Naive thymus-derived CD4-positive, alpha-beta T cell (primary cell): ENCODE data around the gene ZNF213. TPM values are rescaled to one million over a fixed set of nuclear protein-coding genes. Genes with fewer than 3 reads are reported as not detected.

Experiments
- ATAC-seq: fragments of 150-1000 bp; cut with Tn5 transposase; 2 replicates; pipeline ENCODE4 v1.10.0; 2021; ENCODE audit warnings: mild to moderate bottlenecking, moderate library complexity
- CTCF ChIA-PET: fragments of 350-600 bp; sonication (Branson Sonifier 250); formaldehyde crosslinking; loops from one replicate; lab custom pipeline; 2021; ENCODE audit warnings: antibody characterized with exemption; lab: Charles Lee
- POLR2A ChIA-PET: fragments of 350-600 bp; sonication (Branson Sonifier 250); formaldehyde crosslinking; loops from one replicate; lab custom pipeline; 2021; ENCODE audit warnings: antibody characterized with exemption, inconsistent platforms; lab: Charles Lee
- DNase-seq, 9 donors: peaks; one replicate each; pipeline versions ENCODE4 v3.0.0 to v3.0.0-alpha.2; 2020 to 2022; ENCODE audit warnings: mixed read lengths in 1 of 9
- H3K27ac ChIP-seq: one replicate; pipeline ENCODE4 v1.7.0; 2013; ENCODE audit warnings: mild to moderate bottlenecking, low read depth, low read length, moderate library complexity
- H3K27me3 ChIP-seq, 2 donors: one replicate each; pipeline ENCODE4 v1.7.0; 2013; ENCODE audit warnings: low read length in 2 of 2, mild to moderate bottlenecking in 2 of 2, moderate library complexity in 2 of 2; ENCODE audit not compliant: control insufficient read depth in 2 of 2, insufficient read depth in 2 of 2
- H3K36me3 ChIP-seq, 3 experiments: 1 replicate in 2 of 3; 2 replicates in 1 of 3; pipeline ENCODE4 v1.7.0; 2013; ENCODE audit warnings: low read length in 3 of 3, mild to moderate bottlenecking in 3 of 3, moderate library complexity in 1 of 3; ENCODE audit not compliant: insufficient read depth in 3 of 3, control insufficient read depth in 2 of 3
- H3K4me1 ChIP-seq, 2 donors: one replicate each; pipeline ENCODE4 v1.7.0; 2013; ENCODE audit warnings: low read length in 2 of 2, mild to moderate bottlenecking in 2 of 2, moderate library complexity in 1 of 2; ENCODE audit not compliant: control insufficient read depth in 2 of 2, insufficient read depth in 2 of 2
- H3K4me3 ChIP-seq: 2 replicates; pipeline ENCODE4 v1.7.0; 2013; ENCODE audit warnings: mild to moderate bottlenecking, low read length
- H3K9me3 ChIP-seq, 3 experiments: 1 replicate in 2 of 3; 2 replicates in 1 of 3; pipeline ENCODE4 v1.7.0; 2013; ENCODE audit warnings: low read length in 3 of 3; ENCODE audit not compliant: control insufficient read depth in 2 of 3
- H3K27ac Mint-ChIP-seq, 9 donors: one replicate each; pipeline ENCODE4 v1.8.0; 2020 to 2022; ENCODE audit warnings: mixed read lengths in 9 of 9, mild to moderate bottlenecking in 8 of 9, moderate library complexity in 5 of 9, inconsistent platforms in 2 of 9
- H3K27me3 Mint-ChIP-seq, 5 donors: one replicate each; pipeline ENCODE4 v1.8.0; 2021 to 2022; ENCODE audit warnings: mixed read lengths in 5 of 5, mild to moderate bottlenecking in 1 of 5
- H3K36me3 Mint-ChIP-seq, 5 donors: one replicate each; pipeline ENCODE4 v1.8.0; 2020 to 2022; ENCODE audit warnings: mixed read lengths in 5 of 5, mild to moderate bottlenecking in 3 of 5, inconsistent platforms in 1 of 5
- H3K4me1 Mint-ChIP-seq, 7 donors: one replicate each; pipeline ENCODE4 v1.8.0; 2020 to 2022; ENCODE audit warnings: mixed read lengths in 7 of 7, mild to moderate bottlenecking in 3 of 7, inconsistent platforms in 1 of 7
- H3K4me3 Mint-ChIP-seq, 10 donors: one replicate each; pipeline ENCODE4 v1.8.0; 2020 to 2022; ENCODE audit warnings: mild to moderate bottlenecking in 10 of 10, mixed read lengths in 10 of 10, moderate library complexity in 6 of 10, inconsistent platforms in 2 of 10
- H3K9me3 Mint-ChIP-seq, 11 donors: one replicate each; pipeline ENCODE4 v1.8.0; 2020 to 2022; ENCODE audit warnings: mixed read lengths in 11 of 11, mild to moderate bottlenecking in 4 of 11, inconsistent platforms in 1 of 11, moderate library complexity in 1 of 11
- intact Hi-C, 2 donors: fragments of 100-400 bp; cut with micrococcal nuclease; formaldehyde crosslinking; loops; one replicate each; pipeline ENCODE4 v1.15.1; 2023
- polyA plus RNA-seq, 2 donors: library from polyadenylated mRNA; unstranded; fragments of 300-500 nt; fragmentation: Illumina TruSeq; gene quantifications; one replicate each; pipeline ENCODE4 v1.2.3, GENCODE V29; 2021
- total RNA-seq, 6 experiments: library from RNA in 5 of 6; stranded (reverse) in 5 of 6; gene quantifications; 1 replicate in 5 of 6; 2 replicates in 1 of 6; pipeline ENCODE4 v1.2.3 and lab custom pipeline; 2021 to 2026

ZNF213 gene
- total and polyA plus RNA-seq, 7 experiments from 2014 or later: 1.7 to 14.0 (median 6.5) TPM

DNA sequence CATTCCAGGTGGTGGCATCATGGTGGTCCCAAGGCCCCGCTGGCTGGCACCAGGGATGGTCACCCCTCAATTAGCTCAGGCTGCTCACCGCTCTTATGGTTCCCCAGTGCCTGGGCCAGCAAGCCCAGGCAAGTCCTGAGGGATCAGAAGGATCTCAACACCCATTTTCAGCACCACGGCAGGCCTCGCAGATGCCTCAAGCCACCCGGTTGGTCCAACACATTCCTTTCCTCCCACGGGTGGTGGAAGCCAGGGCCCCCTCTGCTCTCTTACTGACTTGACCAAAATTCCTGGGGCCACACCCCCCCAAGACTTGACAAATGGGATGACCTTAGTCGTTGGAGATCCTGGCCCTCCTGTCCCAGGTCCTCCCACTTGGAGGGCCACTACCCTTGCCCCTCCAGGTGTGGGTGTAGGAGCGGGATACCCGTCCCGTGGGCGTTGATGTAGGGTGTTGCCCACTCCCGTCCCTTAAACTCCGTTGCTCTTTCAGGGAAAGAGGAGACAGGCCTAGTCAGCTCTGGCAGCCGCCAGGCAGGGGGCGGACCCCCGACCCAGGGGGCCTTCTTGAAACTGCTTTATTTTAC is 16.5 kb upstream of the ZNF213 start:
- H3K36me3 Mint-ChIP-seq: peaks cover 0 to 12% (median 4%) of the 10 kb centered on the region in 5 donors
- peaks cover 0 to 4% (median 0%) of the 10 kb centered on the region in 5 donors for H3K27me3 Mint-ChIP-seq
- Histone ChIP-seq H3K4me3 (no peak overlapping the region), H3K27me3 (no peaks in the 10 kb centered on the region), H3K36me3 (no peaks in the 10 kb centered on the region), H3K4me1 (no peaks in the 10 kb centered on the region), H3K27ac (no peak overlapping the region), H3K9me3 (no peaks in the 10 kb centered on the region)
- no peak overlapping the region for H3K4me3 Mint-ChIP-seq
- peaks cover 0 to 9% (median 3%) of the 10 kb centered on the region in 7 donors for H3K4me1 Mint-ChIP-seq
- H3K27ac Mint-ChIP-seq: no peak overlapping the region
- ATAC-seq (no peak), DNase-seq (no peak)
- POLR2A ChIA-PET: interaction anchor here (3.7 kb wide), 1 partner anchor 11 kb away, joined by 14 read pairs; no protein-coding TSS in a partner anchor
- CTCF ChIA-PET: interaction anchor here (1.4 kb wide), 1 partner anchor 58 kb away, joined by 3 read pairs; no protein-coding TSS in a partner anchor
- intact Hi-C loops: no loop called here
- H3K9me3 Mint-ChIP-seq: no peaks in the 10 kb centered on the region

DNA sequence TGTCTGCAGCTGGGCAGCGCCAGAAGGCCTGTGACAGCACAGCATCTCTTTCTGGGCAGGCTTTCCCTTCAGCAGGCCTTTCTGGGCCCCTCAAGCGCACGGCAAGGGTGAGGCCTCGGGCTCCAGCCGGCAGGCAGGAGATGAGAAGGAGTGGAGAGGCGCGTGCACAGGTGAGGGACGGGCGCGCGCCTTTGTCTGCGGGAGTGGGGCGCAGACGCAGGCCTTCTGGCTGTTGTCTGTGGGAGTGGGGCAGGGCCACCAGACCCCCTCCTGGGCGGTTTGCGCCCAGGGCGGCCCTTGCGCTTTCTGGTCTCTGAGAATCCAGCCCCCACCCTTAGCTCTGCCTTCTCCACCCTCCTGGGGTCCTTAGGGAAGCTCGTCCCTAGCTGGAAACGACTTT is 16.0 kb upstream of the ZNF213 start:
- no peak overlapping the region for H3K4me3 Mint-ChIP-seq
- POLR2A ChIA-PET: interaction anchor here (0.9 to 3.7 kb wide), 2 partner anchors 10 to 16 kb away, joined by 3 to 14 read pairs; partner anchors contain the start of gene ZNF213
- peaks cover 0 to 6% (median 4%) of the 10 kb centered on the region in 5 donors for H3K36me3 Mint-ChIP-seq

DNA sequence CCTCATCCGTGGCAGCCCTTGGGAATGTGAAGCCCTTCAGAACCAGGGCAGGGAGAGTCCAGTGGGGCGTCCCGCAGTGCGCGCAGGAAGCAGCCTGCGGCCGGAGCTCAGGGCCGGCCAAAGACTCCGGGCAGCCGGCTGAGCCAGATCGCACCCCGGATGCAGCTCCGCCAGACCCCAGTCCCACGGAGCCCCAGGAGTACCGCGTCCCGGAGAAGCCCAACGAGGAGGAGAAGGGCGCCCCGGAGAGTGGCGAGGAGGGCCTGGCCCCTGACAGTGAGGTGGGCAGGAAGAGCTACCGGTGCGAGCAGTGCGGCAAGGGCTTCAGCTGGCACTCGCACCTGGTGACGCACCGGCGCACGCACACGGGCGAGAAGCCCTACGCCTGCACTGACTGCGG is 15.5 kb upstream of the ZNF213 start:
- Histone ChIP-seq H3K9me3 (no peaks in the 10 kb centered on the region), H3K36me3 (peaks cover 0 to under 1% (median 0%) of the 10 kb centered on the region in 3 experiments), H3K4me1 (peaks cover 0 to 5% of the 10 kb centered on the region in 2 donors), H3K4me3 (no peak overlapping the region), H3K27ac (no peak overlapping the region), H3K27me3 (no peaks in the 10 kb centered on the region)
- no peak for ATAC-seq
- H3K36me3 Mint-ChIP-seq: peaks cover 0 to 6% (median 4%) of the 10 kb centered on the region in 5 donors
- no peak overlapping the region for H3K4me3 Mint-ChIP-seq
- H3K9me3 Mint-ChIP-seq: no peaks in the 10 kb centered on the region
- ChIA-PET POLR2A (interaction anchor here (0.9 to 3.7 kb wide), 2 partner anchors 10 to 15 kb away, joined by 3 to 14 read pairs; partner anchors contain the start of gene ZNF213), CTCF (interaction anchor here (1.0 to 2.1 kb wide), 4 partner anchors 9 to 21 kb away, joined by 3 to 6 read pairs (median 3); no protein-coding TSS in a partner anchor)
- H3K27ac Mint-ChIP-seq: no peak overlapping the region
- DNase-seq: no peak
- intact Hi-C loops: no loop called here
- no peaks in the 10 kb centered on the region for H3K27me3 Mint-ChIP-seq
- peaks cover 5 to 14% (median 9%) of the 10 kb centered on the region in 7 donors for H3K4me1 Mint-ChIP-seq

More for the DNA sequence above, 16.0 kb upstream of the ZNF213 start:
- H3K4me1 Mint-ChIP-seq: peaks cover 4 to 14% (median 8%) of the 10 kb centered on the region in 7 donors
- no peak overlapping the region for H3K27ac ChIP-seq
- H3K9me3 Mint-ChIP-seq: no peaks in the 10 kb centered on the region
- no peak overlapping the region for H3K4me3 ChIP-seq
- DNase-seq (no peak), ATAC-seq (no peak)
- peaks cover 0 to 5% of the 10 kb centered on the region in 2 donors for H3K4me1 ChIP-seq
- H3K36me3 ChIP-seq: no peaks in the 10 kb centered on the region
- CTCF ChIA-PET: interaction anchor here (1.0 to 2.1 kb wide), 3 partner anchors 9 to 21 kb away, joined by 3 to 6 read pairs (median 3); no protein-coding TSS in a partner anchor
- no peak overlapping the region for H3K27ac Mint-ChIP-seq
- no peaks in the 10 kb centered on the region for H3K27me3 ChIP-seq
- intact Hi-C loops: no loop called here
- H3K9me3 ChIP-seq: no peaks in the 10 kb centered on the region
- peaks cover 0 to under 1% (median 0%) of the 10 kb centered on the region in 5 donors for H3K27me3 Mint-ChIP-seq

GRCh38 chr16:3119701-3120408 is 15.0 kb upstream of the ZNF213 start:
- no peaks in the 10 kb centered on the region for H3K27me3 ChIP-seq
- H3K9me3 Mint-ChIP-seq: no peaks in the 10 kb centered on the region
- no peak overlapping the region for H3K27ac Mint-ChIP-seq
- no peak overlapping the region for H3K4me3 ChIP-seq
- peaks cover 5 to 16% (median 12%) of the 10 kb centered on the region in 7 donors for H3K4me1 Mint-ChIP-seq
- POLR2A ChIA-PET: interaction anchor here (0.8 to 3.7 kb wide), 2 partner anchors 9 to 44 kb away, joined by 4 to 14 read pairs; no protein-coding TSS in a partner anchor
- no peak overlapping the region for H3K27ac ChIP-seq
- no peak for DNase-seq
- peaks cover 0 to 5% of the 10 kb centered on the region in 2 donors for H3K4me1 ChIP-seq
- H3K4me3 Mint-ChIP-seq: no peak overlapping the region
- H3K36me3 Mint-ChIP-seq: peaks cover under 1 to 3% (median under 1%) of the 10 kb centered on the region in 5 donors
- intact Hi-C loops: no loop called here
- peaks cover 0 to 6% (median 0%) of the 10 kb centered on the region in 3 experiments for H3K36me3 ChIP-seq
- H3K27me3 Mint-ChIP-seq: no peaks in the 10 kb centered on the region
- CTCF ChIA-PET: interaction anchor here (1.0 to 2.1 kb wide), 4 partner anchors 8 to 22 kb away, joined by 3 to 6 read pairs (median 3); no protein-coding TSS in a partner anchor
- ATAC-seq: no peak
- H3K9me3 ChIP-seq: no peaks in the 10 kb centered on the region

- H3K36me3 ChIP-seq: peaks cover 0 to 6% (median 0%) of the 10 kb centered on the region in 3 experiments
- DNase-seq: no peak
- Mint-ChIP-seq H3K36me3 (peaks cover 0 to 5% (median 0%) of the 10 kb centered on the region in 5 donors), H3K4me1 (peaks cover 5 to 20% (median 15%) of the 10 kb centered on the region in 7 donors), H3K4me3 (no peak overlapping the region), H3K27ac (no peak overlapping the region), H3K27me3 (no peaks in the 10 kb centered on the region), H3K9me3 (no peaks in the 10 kb centered on the region)
- intact Hi-C loops: no loop called here
- POLR2A ChIA-PET: interaction anchor here (0.8 kb wide), 1 partner anchor 45 kb away, joined by 4 read pairs; no protein-coding TSS in a partner anchor
- H3K4me3 ChIP-seq: no peak overlapping the region
- ATAC-seq: no peak
- no peak overlapping the region for H3K27ac ChIP-seq
- H3K9me3 ChIP-seq: no peaks in the 10 kb centered on the region
- H3K27me3 ChIP-seq: no peaks in the 10 kb centered on the region
- peaks cover 0 to 11% of the 10 kb centered on the region in 2 donors for H3K4me1 ChIP-seq
- CTCF ChIA-PET: interaction anchor here (1.1 to 2.1 kb wide), 3 partner anchors 8 to 15 kb away, joined by 3 to 6 read pairs (median 3); no protein-coding TSS in a partner anchor
These were observed 14.4 kb upstream of the ZNF213 start for GRCh38 chr16:3120435-3120834.

GRCh38 chr16:3121851-3122467 is 12.9 kb upstream of the ZNF213 start:
- H3K27ac Mint-ChIP-seq: peak overlapping the region in 3 of 9 donors; percentile 1 to 41 (median 2)
- H3K4me1 Mint-ChIP-seq: peaks cover 5 to 30% (median 25%) of the 10 kb centered on the region in 7 donors
- Histone ChIP-seq H3K27me3 (no peaks in the 10 kb centered on the region), H3K9me3 (no peaks in the 10 kb centered on the region), H3K4me1 (peaks cover 0 to 12% of the 10 kb centered on the region in 2 donors), H3K36me3 (peaks cover 0 to 6% (median 0%) of the 10 kb centered on the region in 3 experiments), H3K4me3 (no peak overlapping the region), H3K27ac (no peak overlapping the region)
- ChIA-PET POLR2A (interaction anchor here (0.6 to 2.7 kb wide), 10 partner anchors 9 to 90 kb away, joined by 3 to 11 read pairs (median 4); partner anchors contain the start of genes ZNF213 and ZSCAN10), CTCF (interaction anchor here (0.6 to 1.4 kb wide), 2 partner anchors 20 to 62 kb away, joined by 3 read pairs; no protein-coding TSS in a partner anchor)
- no peak overlapping the region for H3K4me3 Mint-ChIP-seq
- H3K9me3 Mint-ChIP-seq: no peaks in the 10 kb centered on the region
- H3K27me3 Mint-ChIP-seq: no peaks in the 10 kb centered on the region
- peaks cover 0 to 7% (median 0%) of the 10 kb centered on the region in 5 donors for H3K36me3 Mint-ChIP-seq
- intact Hi-C loops: no loop called here
- ATAC-seq (no peak), DNase-seq (no peak)
